Pulmonary artery endothelial cell (primary cell): Measurements from ENCODE around the gene SLC38A6. TPM values are rescaled to one million over a fixed set of nuclear protein-coding genes. Genes with fewer than 3 reads are reported as not detected.
A peak's percentile ranks its signal among the peaks of the same experiment; 100 is the strongest.

Experiments
- DNase-seq: peaks from one replicate; pipeline ENCODE4 v3.0.0-alpha.2; 2011; ENCODE audit warnings: low read depth, low spot score
- total RNA-seq: library from RNA; depleted of rRNA; stranded (reverse); fragments of >200 nt; gene quantifications from 2 replicates; pipeline ENCODE4 v1.2.3, GENCODE V29; 2014

SLC38A6 gene
- 19.9 and 27.6 TPM in 2 replicates for total RNA-seq

GRCh38 chr14:60980811-60981632 is at the start of gene SLC38A6, which contains the start of gene TRMT5:
Gene SLC38A6 (plus strand): TSS chr14:60981245. CDS start chr14:60981278, 33 bp downstream.
Gene TRMT5 (minus strand): TSS chr14:60981079. CDS start chr14:60980973, 106 bp downstream.
- DNase-seq: peak; percentile 86

- no peak for DNase-seq
Observed at GRCh38 chr14:60933920-60934655, 47.0 kb upstream of the SLC38A6 start.

- no peak for DNase-seq
Observed at GRCh38 chr14:60935319-60935718, 45.7 kb upstream of the SLC38A6 start.

GRCh38 chr14:60943637-60944032 is 37.4 kb upstream of the SLC38A6 start:
- DNase-seq: no peak

- no peak for DNase-seq
Observed at GRCh38 chr14:60944204-60944603, 36.8 kb upstream of the SLC38A6 start.

GRCh38 chr14:60945984-60946383 is 35.1 kb upstream of the SLC38A6 start:
- DNase-seq: no peak

- DNase-seq: no peak
Observed at GRCh38 chr14:60946773-60947172, 34.3 kb upstream of the SLC38A6 start.

- no peak for DNase-seq
Observed at GRCh38 chr14:60951776-60952435, 29.1 kb upstream of the SLC38A6 start.

GRCh38 chr14:60956202-60956601 is 24.8 kb upstream of the SLC38A6 start:
- DNase-seq: no peak

- DNase-seq: no peak
Observed at GRCh38 chr14:60956632-60957031, 24.4 kb upstream of the SLC38A6 start.

- DNase-seq: no peak
Observed at GRCh38 chr14:60958146-60958545, 22.9 kb upstream of the SLC38A6 start.

- DNase-seq: peak; percentile 40
Observed at GRCh38 chr14:60963761-60964160, 17.3 kb upstream of the SLC38A6 start.

GRCh38 chr14:60964904-60965303 is 16.1 kb upstream of the SLC38A6 start:
- DNase-seq: no peak

GRCh38 chr14:60965402-60965801 is 15.6 kb upstream of the SLC38A6 start:
- DNase-seq: no peak

GRCh38 chr14:60968099-60968498 is 12.9 kb upstream of the SLC38A6 start:
- DNase-seq: no peak

GRCh38 chr14:60968671-60969070 is 12.4 kb upstream of the SLC38A6 start:
- DNase-seq: no peak

GRCh38 chr14:60970146-60970545 is 10.9 kb upstream of the SLC38A6 start:
- DNase-seq: no peak

GRCh38 chr14:60971271-60971670 is 9.8 kb upstream of the SLC38A6 start:
- DNase-seq: no peak

GRCh38 chr14:60972295-60972694 is 8.8 kb upstream of the SLC38A6 start:
- no peak for DNase-seq

GRCh38 chr14:60973070-60973469 is 8.0 kb upstream of the SLC38A6 start:
- DNase-seq: no peak

- DNase-seq: no peak
Observed at GRCh38 chr14:60974090-60974651, 6.9 kb upstream of the SLC38A6 start.

GRCh38 chr14:60975551-60975950 is 5.5 kb upstream of the SLC38A6 start:
- no peak for DNase-seq
